Measurements from ENCODE around the gene NUBPL. TPM values are rescaled to one million over a fixed set of nuclear protein-coding genes. Genes with fewer than 3 reads are reported as not detected.
"Not testable (repeated sequence)": the region's sequence is repeated elsewhere in the genome, so short reads cannot be mapped to it uniquely, and the experiment has no call there.

The NUBPL gene
- total and polyA plus RNA-seq, 8 donors, result 10.1 to 19.0 (median 16.9) TPM

DNA sequence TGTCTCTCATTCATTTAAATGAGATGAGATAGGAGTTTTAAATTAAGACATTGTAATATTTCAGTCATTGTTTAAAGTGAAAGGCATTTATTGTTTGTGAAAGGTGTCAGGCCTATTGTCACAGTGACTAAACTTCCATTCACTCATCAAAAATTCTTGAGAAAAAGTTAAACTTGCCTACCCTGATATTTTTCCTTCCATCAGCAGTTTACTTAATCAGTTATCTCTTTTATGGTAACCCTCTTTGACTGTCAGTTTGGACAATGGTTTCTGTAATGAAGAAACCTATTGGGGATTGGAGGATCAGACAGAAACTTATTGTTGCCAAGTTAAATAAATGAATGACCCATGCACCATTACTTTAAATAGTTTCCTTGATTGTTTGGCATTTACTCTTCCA lies 241.6 kb downstream of the NUBPL start:
- no peak for DNase-seq
- H3K36me3 ChIP-seq, result no peaks in the 10 kb centered on the region
- H3K27ac ChIP-seq, result no peak overlapping the region
- no peaks in the 10 kb centered on the region for H3K4me1 ChIP-seq
- no peaks in the 10 kb centered on the region for H3K27me3 ChIP-seq
- ATAC-seq, result no peak
- no peak overlapping the region for H3K4me3 ChIP-seq
- H3K9me3 ChIP-seq, result peaks cover 0 to 5% of the 10 kb centered on the region in 2 donors
- intact Hi-C loops (cut with DNase I), result no loop called here
- TF ChIP-seq, protein P1, sequence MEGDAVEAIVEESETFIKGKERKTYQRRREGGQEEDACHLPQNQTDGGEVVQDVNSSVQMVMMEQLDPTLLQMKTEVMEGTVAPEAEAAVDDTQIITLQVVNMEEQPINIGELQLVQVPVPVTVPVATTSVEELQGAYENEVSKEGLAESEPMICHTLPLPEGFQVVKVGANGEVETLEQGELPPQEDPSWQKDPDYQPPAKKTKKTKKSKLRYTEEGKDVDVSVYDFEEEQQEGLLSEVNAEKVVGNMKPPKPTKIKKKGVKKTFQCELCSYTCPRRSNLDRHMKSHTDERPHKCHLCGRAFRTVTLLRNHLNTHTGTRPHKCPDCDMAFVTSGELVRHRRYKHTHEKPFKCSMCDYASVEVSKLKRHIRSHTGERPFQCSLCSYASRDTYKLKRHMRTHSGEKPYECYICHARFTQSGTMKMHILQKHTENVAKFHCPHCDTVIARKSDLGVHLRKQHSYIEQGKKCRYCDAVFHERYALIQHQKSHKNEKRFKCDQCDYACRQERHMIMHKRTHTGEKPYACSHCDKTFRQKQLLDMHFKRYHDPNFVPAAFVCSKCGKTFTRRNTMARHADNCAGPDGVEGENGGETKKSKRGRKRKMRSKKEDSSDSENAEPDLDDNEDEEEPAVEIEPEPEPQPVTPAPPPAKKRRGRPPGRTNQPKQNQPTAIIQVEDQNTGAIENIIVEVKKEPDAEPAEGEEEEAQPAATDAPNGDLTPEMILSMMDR (IDR thresholded peaks at IDR 0.05), result no peak

DNA sequence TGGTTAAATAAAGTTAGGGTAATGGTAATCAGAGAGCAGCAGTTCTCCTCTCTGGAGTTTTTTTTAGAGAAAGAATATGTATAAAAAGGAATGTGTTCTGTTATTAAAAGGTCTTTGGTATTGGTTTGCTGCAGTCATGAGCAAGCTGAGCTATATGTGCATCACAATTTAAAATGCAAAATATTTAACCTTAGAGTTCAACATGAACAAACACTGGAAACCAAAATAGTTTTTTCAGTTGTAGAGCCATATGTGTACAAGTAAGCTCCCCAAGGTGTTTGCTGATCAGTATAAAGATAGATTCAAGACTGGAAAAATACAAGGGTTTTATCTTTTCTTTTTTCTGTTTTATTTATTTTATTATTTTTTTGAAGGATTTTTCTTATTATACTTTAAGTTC lies 245.0 kb downstream of the NUBPL start:
- no peak overlapping the region for H3K4me3 ChIP-seq
- DNase-seq (no peak), ATAC-seq (no peak)
- H3K36me3 ChIP-seq, result no peaks in the 10 kb centered on the region
- H3K9me3 ChIP-seq, result peaks cover 0 to 13% of the 10 kb centered on the region in 2 donors
- H3K27me3 ChIP-seq, result no peaks in the 10 kb centered on the region
- no peaks in the 10 kb centered on the region for H3K4me1 ChIP-seq
- TF ChIP-seq, protein P1 (IDR thresholded peaks at IDR 0.05), result no peak
- no peak overlapping the region for H3K27ac ChIP-seq
- intact Hi-C loops (cut with DNase I), result no loop called here

DNA sequence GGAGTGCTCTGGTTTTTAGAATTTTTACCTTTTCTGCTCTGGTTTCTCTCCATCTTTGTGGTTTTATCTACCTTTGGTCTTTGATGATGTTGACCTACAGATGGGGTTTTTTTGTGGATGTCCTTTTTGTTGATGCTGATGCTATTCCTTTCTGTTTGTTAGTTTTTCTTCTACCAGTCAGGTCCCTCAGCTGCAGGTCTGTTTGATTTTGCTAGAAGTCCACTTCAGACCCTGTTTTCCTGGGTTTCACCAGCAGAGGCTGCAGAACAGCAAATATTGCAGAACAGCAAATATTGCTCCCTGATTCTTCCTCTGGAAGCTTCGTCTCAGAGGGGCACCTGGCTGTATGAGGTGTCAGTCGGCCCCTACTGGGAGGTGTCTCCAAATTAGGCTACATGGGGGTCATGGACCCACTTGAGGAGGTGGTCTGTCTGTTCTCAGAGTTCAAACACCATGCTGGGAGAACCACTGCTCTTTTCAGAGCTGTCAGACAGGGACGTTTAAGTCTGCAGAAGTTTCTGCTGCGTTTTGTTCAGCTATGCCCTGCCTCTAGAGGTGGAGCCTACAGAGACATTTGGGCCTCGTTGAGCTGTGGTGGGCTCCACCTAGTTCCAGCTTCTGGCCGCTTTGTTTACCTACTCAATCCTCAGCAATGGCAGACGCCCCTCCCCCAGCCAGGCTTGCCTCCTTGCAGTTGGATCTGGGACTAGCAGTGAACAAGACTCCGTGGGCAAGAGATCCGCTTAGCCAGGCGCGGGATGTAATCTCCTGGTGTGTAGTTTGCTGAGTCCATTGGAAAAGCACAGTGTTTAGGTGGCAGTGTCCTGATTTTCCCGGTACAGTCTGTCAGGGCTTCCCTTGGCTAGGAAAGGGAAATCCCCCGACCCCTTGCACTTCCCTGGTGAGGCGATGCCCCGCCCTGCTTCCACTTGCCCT lies 250.8 kb downstream of the NUBPL start:
- H3K4me1 ChIP-seq; H3K4me3 ChIP-seq; intact Hi-C loops (cut with DNase I); ATAC-seq; DNase-seq; H3K36me3 ChIP-seq; H3K27ac ChIP-seq; H3K27me3 ChIP-seq: not testable (repeated sequence)
- peaks cover 0 to 31% of the 10 kb centered on the region in 2 donors for H3K9me3 ChIP-seq

DNA sequence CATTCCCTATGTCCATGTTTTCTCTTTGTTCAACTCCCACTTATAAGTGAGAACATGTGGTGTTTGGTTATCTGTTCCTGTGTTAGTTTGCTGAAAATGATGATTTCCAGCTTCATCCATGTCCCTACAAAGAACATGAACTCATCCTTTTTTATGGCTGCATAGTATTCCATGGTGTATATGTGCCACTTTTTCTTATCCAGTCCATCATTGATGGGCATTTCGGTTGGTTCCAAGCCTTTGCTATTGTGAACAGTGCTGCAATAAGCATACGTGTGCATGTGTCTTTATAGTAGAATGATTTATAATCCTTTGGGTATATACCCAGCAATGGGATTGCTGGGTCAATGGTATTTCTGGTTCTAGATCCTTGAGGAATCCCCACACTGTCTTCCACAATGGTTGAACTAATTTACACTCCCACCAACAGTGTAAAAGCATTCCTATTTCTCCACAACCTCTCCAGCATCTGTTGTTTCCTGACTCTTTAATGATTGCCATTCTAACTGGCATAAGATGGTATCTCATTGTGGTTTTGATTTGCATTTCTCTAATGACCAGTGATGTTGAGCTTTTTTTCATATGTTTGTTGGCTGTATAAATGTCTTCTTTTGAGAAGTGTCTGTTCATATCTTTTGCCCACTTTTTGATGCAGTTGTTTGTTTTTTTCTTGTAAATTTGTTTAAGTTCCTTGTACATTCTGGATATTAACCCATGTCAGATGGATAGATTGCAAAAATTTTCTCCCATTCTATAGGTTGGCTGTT lies 252.7 kb downstream of the NUBPL start:
- H3K27ac ChIP-seq; DNase-seq; H3K4me1 ChIP-seq; ATAC-seq; H3K4me3 ChIP-seq; intact Hi-C loops (cut with DNase I); H3K27me3 ChIP-seq; H3K36me3 ChIP-seq: not testable (repeated sequence)
- peaks cover 0 to 34% of the 10 kb centered on the region in 2 donors for H3K9me3 ChIP-seq

DNA sequence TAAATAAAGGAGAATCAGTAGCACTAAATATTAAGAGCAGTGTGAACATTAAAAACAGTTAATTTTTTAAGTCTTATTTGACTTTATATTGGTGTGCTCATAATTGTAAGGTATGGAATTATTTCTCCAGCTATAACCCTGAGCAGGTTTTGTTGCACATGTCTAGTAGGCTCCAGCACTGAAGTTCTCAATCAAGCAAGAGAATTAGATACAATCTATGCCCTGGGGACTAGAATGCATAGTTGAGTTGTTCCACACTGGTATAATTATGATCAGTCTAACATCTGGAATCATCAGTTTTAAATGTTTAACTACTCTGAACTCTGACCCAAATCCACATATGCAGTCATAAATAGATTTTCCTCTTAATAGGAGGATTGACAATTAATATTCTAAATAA lies 258.1 kb downstream of the NUBPL start:
- Histone ChIP-seq H3K27ac (no peak overlapping the region), H3K4me3 (no peak overlapping the region), H3K9me3 (peaks cover 0 to 13% of the 10 kb centered on the region in 2 donors), H3K27me3 (no peaks in the 10 kb centered on the region), H3K36me3 (no peaks in the 10 kb centered on the region), H3K4me1 (no peaks in the 10 kb centered on the region)
- no peak for ATAC-seq
- intact Hi-C loops (cut with DNase I), result no loop called here
- DNase-seq, result no peak
- TF ChIP-seq, protein P1 (IDR thresholded peaks at IDR 0.05), result no peak

DNA sequence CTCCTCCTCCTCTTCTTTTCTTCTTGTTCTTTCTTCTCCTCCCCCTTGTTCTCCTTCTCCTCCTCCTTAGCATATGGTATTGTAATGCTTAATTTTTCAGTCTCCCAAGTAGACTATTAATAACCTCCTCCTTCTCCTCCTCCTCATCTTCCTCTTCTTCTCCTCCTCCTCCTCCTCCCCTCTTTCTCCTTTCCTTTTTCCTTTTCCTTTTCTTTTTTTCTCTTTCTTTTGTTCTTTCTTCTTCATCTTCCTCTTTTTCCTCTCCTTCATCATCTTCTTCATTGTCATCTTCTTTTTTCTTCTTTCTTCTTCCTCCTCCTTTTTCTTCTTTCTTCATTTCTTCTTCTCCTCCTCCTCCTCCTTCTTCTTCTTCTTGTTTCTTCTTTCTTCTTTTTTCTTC lies 264.3 kb downstream of the NUBPL start:
- ATAC-seq (no peak), DNase-seq (no peak)
- H3K9me3 ChIP-seq, result no peaks in the 10 kb centered on the region
- no peak overlapping the region for H3K27ac ChIP-seq
- H3K4me3 ChIP-seq, result no peak overlapping the region
- intact Hi-C loops (cut with DNase I), result no loop called here
- TF ChIP-seq, protein P1 (IDR thresholded peaks at IDR 0.05), result no peak
- no peaks in the 10 kb centered on the region for H3K36me3 ChIP-seq
- no peaks in the 10 kb centered on the region for H3K4me1 ChIP-seq
- H3K27me3 ChIP-seq, result no peaks in the 10 kb centered on the region
